H4 (cell line): ENCODE data around the gene CYP27B1. TPM values are rescaled to one million over a fixed set of nuclear protein-coding genes. Genes with fewer than 3 reads are reported as not detected.

Experiments
- DNase-seq: peaks from one replicate; pipeline ENCODE4 v3.0.0-alpha.2; 2015; ENCODE audit warnings: low spot score
- total RNA-seq: library from RNA; depleted of rRNA; stranded (reverse); fragments of >200 nt; shearing (Covaris generic); gene quantifications from 2 replicates; pipeline ENCODE4 v1.2.3, GENCODE V29; 2014; rRNA removed

CYP27B1 gene
- total RNA-seq = 0.48 TPM in 1 of 2 replicates, not detected in the other

GRCh38 chr12:57766464-57767304 is at the start of gene CYP27B1:
TSS of gene CYP27B1 (minus strand) at chr12:57767078. CDS start at chr12:57767041, 37 bp downstream.
- DNase-seq = no peak

DNA sequence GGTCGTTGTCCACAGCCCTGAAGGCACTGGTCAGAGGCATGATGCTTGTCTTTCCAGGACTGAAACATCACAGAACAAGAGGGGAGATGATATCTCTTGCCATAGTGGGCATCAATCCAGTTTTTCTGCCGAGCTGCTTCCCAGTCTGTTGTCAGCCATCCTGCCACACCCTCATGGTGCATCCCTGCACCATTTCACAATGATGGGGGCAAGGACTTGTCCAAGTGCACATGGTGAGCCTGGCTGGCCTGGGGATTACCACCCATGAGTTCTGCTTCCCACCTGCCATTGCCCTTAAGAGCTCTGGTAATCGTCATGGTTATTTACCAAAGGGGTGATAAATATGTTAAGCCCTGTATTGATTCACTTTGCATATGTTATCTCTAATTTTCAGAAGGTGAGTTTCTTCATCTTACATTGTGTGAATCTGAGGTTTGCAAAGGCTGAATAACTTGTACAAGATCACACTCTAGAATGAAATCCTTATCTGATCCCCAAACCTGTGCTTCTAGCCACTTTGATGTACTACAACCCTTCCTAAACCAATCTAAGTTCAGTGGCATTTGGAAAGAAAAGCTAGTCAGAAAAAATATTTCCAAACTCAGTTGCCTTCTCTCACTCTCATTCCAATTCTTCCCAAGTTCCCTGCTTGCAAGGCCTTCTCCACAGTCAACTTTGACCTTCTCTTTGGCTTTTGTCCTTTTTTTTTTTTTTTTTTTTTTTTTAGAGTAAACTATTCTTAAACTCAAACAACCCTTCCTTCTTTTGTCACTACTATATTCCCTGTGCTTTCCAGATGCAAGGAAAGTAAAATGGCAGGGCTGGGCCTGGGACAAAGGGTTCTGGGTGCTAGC is 49.4 kb upstream of the CYP27B1 start:
- DNase-seq = no peak

GRCh38 chr12:57815177-57816000 is 48.5 kb upstream of the CYP27B1 start:
- no peak for DNase-seq

DNA sequence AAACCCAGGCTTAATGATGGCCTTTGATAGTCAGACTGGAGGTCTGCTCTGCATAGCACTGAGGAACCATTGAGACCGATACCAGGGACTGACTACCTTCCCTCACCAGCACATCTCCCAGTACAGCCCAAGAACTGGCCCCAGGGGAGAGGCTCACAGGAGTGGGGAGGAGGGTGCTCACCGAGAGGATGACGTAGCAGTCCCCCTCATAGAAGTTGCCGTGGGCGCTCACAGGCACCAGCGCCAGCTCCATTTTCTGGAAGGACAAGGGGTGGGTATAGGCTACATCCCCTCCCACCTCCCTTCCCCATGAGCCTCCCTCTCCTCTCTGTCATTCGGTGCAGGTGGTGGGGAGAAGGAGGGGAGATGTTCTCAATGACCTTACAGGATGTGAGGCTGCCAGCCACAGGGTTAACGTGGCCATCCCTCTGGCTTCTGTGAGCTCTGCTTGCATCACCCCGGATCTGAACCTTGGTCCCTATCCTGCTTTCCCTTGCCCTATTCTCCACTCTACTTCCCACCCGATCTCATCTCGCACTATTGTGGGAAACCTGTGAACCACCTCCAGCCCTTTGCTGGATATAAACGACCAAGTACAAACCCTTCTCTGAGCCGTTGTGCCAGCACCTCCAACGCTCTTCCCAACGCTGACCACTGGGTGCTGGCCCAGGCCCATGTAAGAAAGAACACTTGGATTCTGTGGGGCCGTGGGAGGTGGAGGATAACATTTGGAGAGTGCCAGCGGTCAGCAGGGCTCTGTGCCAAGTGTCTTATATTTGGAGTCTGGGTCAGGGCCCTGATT is 47.3 kb upstream of the CYP27B1 start:
- DNase-seq = no peak

DNA sequence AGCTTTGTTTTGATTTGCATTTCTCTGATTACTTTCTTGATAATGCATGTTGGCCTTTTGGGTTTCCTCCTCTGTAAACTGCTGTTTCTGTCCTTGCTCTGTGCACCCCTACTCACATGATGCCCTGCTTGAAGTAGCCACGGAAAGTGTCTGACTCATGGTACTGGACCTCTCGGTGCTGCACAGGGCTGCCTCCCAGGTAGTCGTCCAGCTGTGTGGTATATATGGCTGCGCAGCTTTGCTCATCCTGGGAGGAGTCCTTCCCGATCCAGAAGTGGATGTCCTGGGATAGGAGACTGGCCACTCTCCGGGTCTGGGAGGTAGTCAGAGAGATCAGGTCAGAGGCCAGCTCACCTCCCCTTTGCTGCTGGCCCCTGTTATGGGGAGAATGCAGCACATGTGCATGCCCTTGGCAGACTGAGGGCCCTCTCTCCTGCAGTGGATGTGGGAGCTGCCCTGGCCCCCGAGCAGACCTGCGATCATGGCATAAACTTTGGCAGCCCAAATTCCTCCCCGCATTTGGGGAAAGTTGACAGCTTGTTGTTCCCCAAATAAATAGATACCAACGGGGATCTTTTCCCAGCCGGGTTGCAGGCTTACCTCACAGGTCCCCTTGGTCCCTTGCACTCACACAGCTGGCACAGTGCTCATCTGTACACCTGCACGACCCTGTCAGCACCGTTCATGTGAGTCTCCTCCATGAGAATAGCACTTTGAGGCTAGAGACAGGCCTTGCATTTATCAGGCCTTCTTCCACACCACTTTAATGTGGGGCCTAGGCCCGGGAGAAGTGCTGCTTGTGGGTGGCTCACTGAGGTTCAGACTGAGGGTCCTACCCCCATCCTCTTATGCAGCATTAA is 46.5 kb upstream of the CYP27B1 start:
- no peak for DNase-seq

GRCh38 chr12:57811028-57811755 is 44.3 kb upstream of the CYP27B1 start:
- no peak for DNase-seq

GRCh38 chr12:57810450-57810849 is 43.6 kb upstream of the CYP27B1 start:
- DNase-seq = peak; percentile 31

DNA sequence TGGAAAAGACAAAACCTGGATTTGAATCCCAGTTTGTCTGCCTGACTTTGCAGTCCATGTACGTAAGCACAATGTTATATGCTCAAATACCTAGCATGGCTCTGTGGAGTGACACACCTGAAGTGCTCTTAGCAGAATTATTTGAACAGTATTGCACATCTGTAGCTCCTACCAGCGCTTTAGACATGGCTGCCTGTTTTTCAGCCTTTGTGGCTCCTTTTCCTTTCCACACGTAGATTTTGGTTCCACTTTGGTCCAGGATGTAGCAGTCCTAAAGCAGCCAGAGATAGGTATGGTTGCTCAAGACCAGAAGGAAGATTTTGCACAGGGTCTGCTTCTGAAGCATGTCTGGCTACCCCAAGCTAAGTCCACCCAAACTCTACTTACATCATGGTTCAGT is 42.5 kb upstream of the CYP27B1 start:
- DNase-seq = no peak

DNA sequence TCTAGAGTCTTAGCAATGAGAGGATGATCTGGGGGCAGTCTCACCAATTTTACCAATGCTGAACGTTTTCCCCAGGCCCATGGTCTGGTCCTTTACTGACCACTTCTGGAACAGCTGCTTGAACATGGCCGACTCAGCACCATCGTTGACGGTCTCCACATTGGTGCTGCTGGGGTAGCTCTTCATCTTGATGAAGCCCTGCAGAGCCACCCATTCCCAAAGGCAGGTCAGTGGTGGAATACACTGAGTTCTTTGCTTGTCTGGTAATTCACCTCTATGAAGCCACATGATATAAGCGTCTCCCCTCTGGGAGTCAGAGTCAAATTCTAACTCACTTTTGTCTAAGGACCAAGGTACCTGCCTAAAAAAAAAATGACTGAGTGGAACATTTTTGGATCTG is 41.5 kb upstream of the CYP27B1 start:
- no peak for DNase-seq

GRCh38 chr12:57807285-57807684 is 40.4 kb upstream of the CYP27B1 start:
- no peak for DNase-seq

DNA sequence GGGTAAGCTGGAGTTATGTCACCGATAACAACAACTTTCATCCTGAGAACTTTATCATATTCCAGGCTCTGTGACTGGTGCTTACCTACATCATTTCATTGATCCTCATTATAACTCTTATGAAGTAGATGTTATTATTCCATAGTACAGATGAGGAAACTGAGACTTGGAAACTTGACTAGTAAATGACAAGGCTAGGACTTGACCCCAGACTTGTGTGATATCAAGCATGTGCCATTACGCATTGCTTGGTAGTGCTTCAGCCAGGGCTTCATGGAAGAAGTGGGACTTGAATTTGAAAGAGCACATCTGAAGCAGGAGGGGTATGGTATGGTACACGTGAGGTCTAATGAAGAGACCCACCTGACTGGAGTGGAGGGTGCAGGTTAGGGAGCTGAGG is 39.8 kb upstream of the CYP27B1 start:
- DNase-seq = no peak

GRCh38 chr12:57803319-57803893 is 36.5 kb upstream of the CYP27B1 start:
- DNase-seq = peak; percentile 41

DNA sequence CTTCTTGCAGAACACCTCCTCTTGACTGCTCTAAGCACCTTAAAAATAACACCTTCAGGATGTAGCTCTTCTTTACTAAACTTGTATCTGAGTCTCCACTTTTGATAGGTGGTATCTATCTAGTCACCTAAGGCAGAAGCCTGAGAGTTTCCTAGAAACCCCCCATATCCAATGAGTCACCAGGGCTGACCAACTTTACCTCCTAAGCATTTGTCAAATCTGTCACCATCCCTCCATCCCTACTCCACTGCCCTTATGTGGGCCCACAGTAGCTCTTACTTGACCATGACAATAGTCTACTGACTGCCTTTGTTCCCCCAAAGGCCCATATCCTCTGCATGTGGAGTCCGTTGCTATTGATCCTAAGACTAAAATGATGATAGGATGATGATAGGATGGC is 35.7 kb upstream of the CYP27B1 start:
- no peak for DNase-seq

DNA sequence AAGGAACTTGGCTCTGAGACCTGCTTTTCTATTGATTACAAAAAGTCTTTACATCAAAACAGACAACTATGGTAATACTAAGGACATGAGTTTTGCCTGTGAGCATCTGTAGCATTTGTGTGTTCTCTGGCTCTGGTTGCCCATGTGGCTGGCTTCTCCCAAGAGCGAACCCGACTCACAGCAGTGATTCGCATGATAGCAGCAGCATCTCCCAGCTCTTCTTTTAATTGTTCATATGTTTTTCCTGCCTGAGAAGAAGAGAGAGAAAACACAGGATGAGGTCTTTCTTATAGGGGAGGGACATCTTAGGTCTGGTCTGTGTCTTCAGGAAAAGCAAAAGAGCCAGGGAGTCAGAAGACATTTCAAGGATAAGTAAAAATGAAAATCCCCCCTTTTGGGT is 34.1 kb upstream of the CYP27B1 start:
- DNase-seq = no peak

GRCh38 chr12:57797933-57798332 is 31.1 kb upstream of the CYP27B1 start:
- no peak for DNase-seq

DNA sequence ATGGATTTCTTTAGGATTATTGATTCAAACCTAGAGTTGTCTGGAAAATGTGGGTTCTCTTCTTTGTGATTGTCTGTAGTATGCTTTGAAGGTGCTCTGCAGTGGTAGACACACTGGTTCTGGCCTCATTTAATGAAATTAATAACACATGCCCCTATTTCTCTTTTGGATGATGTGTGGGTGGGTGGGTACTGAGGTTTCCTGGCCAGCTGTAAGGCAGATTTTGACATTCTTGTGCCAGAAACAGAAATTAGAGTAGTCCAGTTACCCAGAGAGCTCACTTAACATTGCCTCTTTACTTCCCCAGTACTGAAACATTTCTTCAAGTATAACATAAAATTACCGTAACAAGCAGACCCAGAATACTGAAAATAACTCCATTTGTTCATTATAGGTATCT is 30.1 kb upstream of the CYP27B1 start:
- no peak for DNase-seq

GRCh38 chr12:57795354-57795753 is 28.5 kb upstream of the CYP27B1 start:
- DNase-seq = no peak

GRCh38 chr12:57793920-57794319 is 27.0 kb upstream of the CYP27B1 start:
- DNase-seq = no peak

DNA sequence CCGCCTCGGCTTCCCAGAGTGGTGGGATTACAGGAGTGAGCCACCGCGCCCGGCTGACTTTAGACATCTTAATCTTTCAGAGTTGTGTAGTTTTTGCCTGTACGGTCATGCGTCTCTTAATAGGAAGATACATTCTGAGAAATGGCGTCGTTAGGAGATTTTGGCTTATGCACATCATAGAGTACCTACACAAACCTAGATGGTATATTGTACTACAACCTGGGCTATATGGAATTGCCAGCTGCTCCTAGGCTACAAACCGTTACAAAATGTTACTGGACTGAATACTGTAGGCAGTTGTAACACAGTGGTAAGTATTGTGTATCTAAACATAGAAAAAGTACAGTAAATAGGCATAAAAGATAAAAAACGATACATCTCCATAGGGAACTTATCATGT is 17.0 kb upstream of the CYP27B1 start:
- no peak for DNase-seq
